GM06990 (cell line): Measurements from ENCODE around the gene FABP3.

Experiments used
- DNase-seq: peaks from one replicate; pipeline ENCODE4 v3.0.0-alpha.2; 2011; ENCODE audit not compliant: insufficient read length; ENCODE audit errors: extremely low read depth
- H3K27me3 ChIP-seq: replicated peaks from 2 replicates; pipeline ENCODE4 v1.6.0; 2011; ENCODE audit warnings: low read length; ENCODE audit not compliant: control insufficient read depth, insufficient read depth
- H3K36me3 ChIP-seq: 2 replicates; pipeline ENCODE4 v1.5.1; 2011; ENCODE audit warnings: low read length; ENCODE audit not compliant: control insufficient read depth, insufficient read depth
- H3K4me3 ChIP-seq: replicated peaks from 2 replicates; pipeline ENCODE4 v1.5.1; 2011; ENCODE audit warnings: low read depth, mild to moderate bottlenecking, control low read depth, low read length
- TF ChIP-seq, protein P1 (sequence below): IDR thresholded peaks from 2 replicates; pipeline ENCODE4 v1.5.1; 2011; ENCODE audit warnings: low read length, control low read depth, mild to moderate bottlenecking, inconsistent platforms; ENCODE audit not compliant: insufficient read depth, poor library complexity, severe bottlenecking

FABP3 gene

DNA sequence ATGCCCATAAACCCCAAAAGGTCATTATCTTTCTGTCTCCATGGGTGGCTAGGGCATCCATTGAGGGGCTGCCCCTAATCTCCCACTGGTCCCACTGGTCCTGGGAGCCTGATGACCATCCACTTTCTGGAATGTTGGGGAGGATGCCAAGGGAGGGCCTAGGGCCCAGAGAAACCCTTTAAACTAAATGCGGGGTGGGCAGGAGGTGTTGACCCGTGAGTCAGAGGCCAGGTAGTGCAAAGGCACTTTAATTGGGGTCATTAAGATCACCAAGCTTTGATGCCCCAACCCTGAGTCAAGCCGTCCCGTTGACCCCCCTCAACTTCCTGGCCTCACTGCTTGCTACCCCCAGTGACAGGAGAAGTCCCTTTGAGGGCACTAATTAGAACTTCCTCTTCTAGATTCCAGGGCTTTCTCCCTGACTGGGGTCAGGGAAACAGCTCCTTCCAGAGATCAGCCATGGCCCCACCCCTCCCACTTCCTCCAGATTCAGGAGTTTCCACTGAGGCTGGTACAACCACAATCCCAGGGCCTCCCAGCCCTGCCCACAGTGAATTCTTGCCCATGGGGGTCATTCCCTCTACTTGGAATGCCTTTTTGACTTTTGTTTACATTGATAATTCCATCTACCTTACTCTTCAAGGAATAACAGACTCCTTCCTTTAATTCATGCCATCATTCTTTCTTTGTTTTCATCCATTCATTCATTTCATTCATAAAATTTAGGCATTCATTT, 24.7 kb upstream of the FABP3 start:
- no peaks in the 10 kb centered on the region for H3K36me3 ChIP-seq
- TF ChIP-seq, protein P1, sequence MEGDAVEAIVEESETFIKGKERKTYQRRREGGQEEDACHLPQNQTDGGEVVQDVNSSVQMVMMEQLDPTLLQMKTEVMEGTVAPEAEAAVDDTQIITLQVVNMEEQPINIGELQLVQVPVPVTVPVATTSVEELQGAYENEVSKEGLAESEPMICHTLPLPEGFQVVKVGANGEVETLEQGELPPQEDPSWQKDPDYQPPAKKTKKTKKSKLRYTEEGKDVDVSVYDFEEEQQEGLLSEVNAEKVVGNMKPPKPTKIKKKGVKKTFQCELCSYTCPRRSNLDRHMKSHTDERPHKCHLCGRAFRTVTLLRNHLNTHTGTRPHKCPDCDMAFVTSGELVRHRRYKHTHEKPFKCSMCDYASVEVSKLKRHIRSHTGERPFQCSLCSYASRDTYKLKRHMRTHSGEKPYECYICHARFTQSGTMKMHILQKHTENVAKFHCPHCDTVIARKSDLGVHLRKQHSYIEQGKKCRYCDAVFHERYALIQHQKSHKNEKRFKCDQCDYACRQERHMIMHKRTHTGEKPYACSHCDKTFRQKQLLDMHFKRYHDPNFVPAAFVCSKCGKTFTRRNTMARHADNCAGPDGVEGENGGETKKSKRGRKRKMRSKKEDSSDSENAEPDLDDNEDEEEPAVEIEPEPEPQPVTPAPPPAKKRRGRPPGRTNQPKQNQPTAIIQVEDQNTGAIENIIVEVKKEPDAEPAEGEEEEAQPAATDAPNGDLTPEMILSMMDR, result no peak
- no peak for DNase-seq
- H3K4me3 ChIP-seq, result no peak overlapping the region
- H3K27me3 ChIP-seq, result no peaks in the 10 kb centered on the region

GRCh38 chr1:31396633-31397351, 23.9 kb upstream of the FABP3 start:
- no peak for DNase-seq
- TF ChIP-seq, protein P1, result peak; percentile 54
- no peaks in the 10 kb centered on the region for H3K36me3 ChIP-seq

GRCh38 chr1:31394584-31395193, 21.8 kb upstream of the FABP3 start:
- Histone ChIP-seq H3K27me3 (no peaks in the 10 kb centered on the region), H3K36me3 (no peaks in the 10 kb centered on the region), H3K4me3 (peak overlapping the region; percentile 44)
- peak; percentile 79 for DNase-seq
- TF ChIP-seq, protein P1, result peak; percentile 91

More at GRCh38 chr1:31396633-31397351, 23.9 kb upstream of the FABP3 start:
- Histone ChIP-seq H3K27me3 (no peaks in the 10 kb centered on the region), H3K4me3 (no peak overlapping the region)

- Histone ChIP-seq H3K27me3 (no peaks in the 10 kb centered on the region), H3K36me3 (no peaks in the 10 kb centered on the region), H3K4me3 (no peak overlapping the region)
- DNase-seq, result no peak
- TF ChIP-seq, protein P1, result no peak
Observed at GRCh38 chr1:31393463-31393862, 20.6 kb upstream of the FABP3 start.

GRCh38 chr1:31390071-31390470, 17.2 kb upstream of the FABP3 start:
- DNase-seq, result no peak
- TF ChIP-seq, protein P1, result no peak
- Histone ChIP-seq H3K36me3 (no peaks in the 10 kb centered on the region), H3K27me3 (no peaks in the 10 kb centered on the region), H3K4me3 (no peak overlapping the region)
